Retinal pigment epithelial cell (primary cell): ENCODE results near the gene SH3BGRL2.

Source experiments
- DNase-seq: peaks from one replicate; pipeline ENCODE4 v3.0.0-alpha.2; 2010; ENCODE audit warnings: low read depth
- H3K4me3 ChIP-seq: 2 replicates; pipeline ENCODE4 v1.5.1; 2011; ENCODE audit warnings: mild to moderate bottlenecking, low read length, control low read depth, moderate library complexity
- CTCF ChIP-seq: conservative IDR thresholded peaks from 2 replicates; pipeline ENCODE4 v1.5.1; 2011; ENCODE audit warnings: low read depth, low read length, control low read depth, inconsistent platforms

The SH3BGRL2 gene

GRCh38 chr6:79607000-79607399 lies 24.1 kb upstream of the SH3BGRL2 start:
- TF ChIP-seq CTCF = no peak
- no peak for DNase-seq

GRCh38 chr6:79608334-79609224 lies 22.6 kb upstream of the SH3BGRL2 start:
- no peak overlapping the region for H3K4me3 ChIP-seq
- TF ChIP-seq CTCF = no peak
- DNase-seq = no peak

More at GRCh38 chr6:79607000-79607399, 24.1 kb upstream of the SH3BGRL2 start:
- H3K4me3 ChIP-seq = no peak overlapping the region

DNA sequence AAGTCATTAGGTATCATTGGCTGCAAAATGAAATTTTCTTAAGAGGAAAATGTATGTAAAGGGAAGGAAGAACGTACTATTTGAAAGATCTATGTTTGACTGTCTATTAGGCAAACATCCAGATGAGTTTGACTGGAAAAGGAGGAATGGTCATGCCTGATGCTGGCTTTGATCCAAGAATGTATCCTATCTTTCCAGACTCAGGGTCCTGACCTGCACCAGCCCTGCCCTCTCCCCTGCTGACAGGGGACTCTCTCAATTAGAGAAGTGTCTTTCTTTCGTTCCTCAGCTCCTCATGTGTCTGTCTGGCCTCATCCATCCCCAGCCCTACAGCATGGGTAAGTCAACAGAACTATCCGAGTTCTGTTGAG lies 21.9 kb upstream of the SH3BGRL2 start:
- no peak for DNase-seq
- H3K4me3 ChIP-seq = no peak overlapping the region
- TF ChIP-seq CTCF = no peak

- no peak for TF ChIP-seq CTCF
- no peak for DNase-seq
- no peak overlapping the region for H3K4me3 ChIP-seq
These were observed 20.7 kb upstream of the SH3BGRL2 start for GRCh38 chr6:79610306-79611009.

- TF ChIP-seq CTCF = no peak
- H3K4me3 ChIP-seq = no peak overlapping the region
- no peak for DNase-seq
These were observed 18.7 kb upstream of the SH3BGRL2 start for GRCh38 chr6:79612457-79612856.

GRCh38 chr6:79612918-79613317 lies 18.2 kb upstream of the SH3BGRL2 start:
- TF ChIP-seq CTCF = no peak
- no peak for DNase-seq
- no peak overlapping the region for H3K4me3 ChIP-seq
